HepG2 (cell line): ENCODE data around the gene ANKRD2. TPM values are rescaled to one million over a fixed set of nuclear protein-coding genes. Genes with fewer than 3 reads are reported as not detected.

Experiments
- ATAC-seq: fragments of 200-7000 bp; cut with Tn5 transposase; 3 replicates; pipeline ENCODE4 v1.9.1; 2020; ENCODE audit warnings: mild to moderate bottlenecking, moderate library complexity
- BruUV-seq: library from RNA; stranded (reverse); fragments of 400-500 nt; replicated peaks from 2 replicates; lab custom pipeline; 2021; lab: Mats Ljungman, UMichigan
- CTCF ChIA-PET: fragments of 300-600 bp; formaldehyde crosslinking; extraction: SDS; loops from one replicate; lab custom pipeline; 2021; ENCODE audit warnings: low total read pairs, inconsistent platforms, low intra/inter-chr PET ratio; lab: Yijun Ruan, JAX
- POLR2A ChIA-PET: fragments of 350-600 bp; sonication (Branson Sonifier 250); formaldehyde crosslinking; loops from one replicate; lab custom pipeline; 2020; ENCODE audit warnings: antibody characterized with exemption, inconsistent platforms; lab: Yijun Ruan, JAX
- DNase-seq: peaks from one replicate; pipeline ENCODE4 v3.0.0-alpha.2; 2015; ENCODE audit warnings: low spot score
- FAIRE-seq: peaks from 3 replicates; lab custom pipeline; 2011; peaks lifted over from hg19 to GRCh38; lab: Jason Lieb, UNC
- H2AFZ ChIP-seq: one replicate; pipeline ENCODE4 v1.6.1; 2011; ENCODE audit warnings: low read length, inconsistent platforms
- H3K27ac ChIP-seq: fragments of 300-600 bp; 3 replicates; pipeline ENCODE4 v1.8.0; 2011; ENCODE audit warnings: mixed run types, mild to moderate bottlenecking, mixed read lengths, low read length, inconsistent platforms; ENCODE audit not compliant: insufficient read depth; ENCODE audit errors: extremely low read length
- H3K27me3 ChIP-seq, 2 experiments: fragments of 200-600 bp in 1 of 2; 2 replicates in 1 of 2; 3 replicates in 1 of 2; pipeline versions ENCODE4 v1.6.0 to v1.8.0; 2011; ENCODE audit warnings: low read length in 2 of 2, mild to moderate bottlenecking in 2 of 2, moderate library complexity in 2 of 2, inconsistent platforms in 1 of 2; ENCODE audit not compliant: insufficient read depth in 2 of 2, control insufficient read depth in 1 of 2
- H3K36me3 ChIP-seq, 2 experiments: fragments of 200-600 bp in 1 of 2; replicated peaks in 1 of 2; 2 replicates in 1 of 2; 3 replicates in 1 of 2; pipeline versions ENCODE4 v1.5.1 to v1.8.0; 2011; ENCODE audit warnings: low read length in 2 of 2, inconsistent platforms in 1 of 2; ENCODE audit not compliant: insufficient read depth in 2 of 2, control insufficient read depth in 1 of 2
- H3K4me1 ChIP-seq: 2 replicates; pipeline ENCODE4 v1.5.1; 2012; ENCODE audit warnings: low read length, inconsistent platforms; ENCODE audit not compliant: insufficient read depth
- H3K4me2 ChIP-seq: 2 replicates; pipeline ENCODE4 v1.6.0; 2011; ENCODE audit warnings: low read depth, low read length, inconsistent platforms
- H3K4me3 ChIP-seq, 3 experiments: fragments of 200-600 bp in 1 of 3; sonication (generic), shearing (Covaris generic) in 1 of 3; replicated peaks in 1 of 3; 2 replicates each; pipeline ENCODE4 v1.5.1; 2011 to 2016; ENCODE audit warnings: low read length in 3 of 3, inconsistent platforms in 2 of 3, low read depth in 2 of 3, mild to moderate bottlenecking in 2 of 3, control low read depth in 1 of 3, mixed read lengths in 1 of 3; ENCODE audit not compliant: insufficient read depth in 1 of 3
- H3K79me2 ChIP-seq: one replicate; pipeline ENCODE4 v1.6.1; 2011; ENCODE audit warnings: low read length, inconsistent platforms; ENCODE audit not compliant: insufficient read depth
- H3K9ac ChIP-seq: 2 replicates; pipeline ENCODE4 v1.6.0; 2011; ENCODE audit warnings: mild to moderate bottlenecking, low read depth, low read length, inconsistent platforms; ENCODE audit not compliant: insufficient read depth
- H3K9me3 ChIP-seq: 2 replicates; pipeline ENCODE4 v1.5.1; 2012; ENCODE audit warnings: mild to moderate bottlenecking, low read length
- H4K20me1 ChIP-seq: 2 replicates; pipeline ENCODE4 v1.6.0; 2011; ENCODE audit warnings: inconsistent platforms, mild to moderate bottlenecking, low read length, moderate library complexity; ENCODE audit not compliant: insufficient read depth
- ARNT2 ChIP-seq: sonication (generic); formaldehyde crosslinking; IDR thresholded peaks from 2 replicates; pipeline ENCODE4 v1.8.0; 2022; ENCODE audit warnings: mild to moderate bottlenecking, low read depth, missing genetic modification reagents, moderate library complexity
- DR1 ChIP-seq: sonication (generic); formaldehyde crosslinking; IDR thresholded peaks from 2 replicates; pipeline ENCODE4 v1.8.0; 2021; ENCODE audit warnings: mild to moderate bottlenecking, missing genetic modification reagents, inconsistent platforms
- FOXO4 ChIP-seq: sonication (generic); formaldehyde crosslinking; conservative IDR thresholded peaks from 2 replicates; pipeline ENCODE4 v1.8.1; 2023; ENCODE audit warnings: missing genetic modification reagents
- MNT ChIP-seq: fragments of 450-650 bp; IDR thresholded peaks from 2 replicates; pipeline ENCODE4 v1.6.1; 2016
- ZBTB33 ChIP-seq: sonication (generic); formaldehyde crosslinking; IDR thresholded peaks from 2 replicates; pipeline ENCODE4 v1.4.0; 2020; ENCODE audit warnings: missing genetic modification reagents
- ZNF615 ChIP-seq: sonication (generic); formaldehyde crosslinking; IDR thresholded peaks from 2 replicates; pipeline ENCODE4 v1.5.0; 2020; ENCODE audit warnings: mild to moderate bottlenecking, missing genetic modification reagents, borderline replicate concordance
- ZNF746 ChIP-seq: sonication (generic); formaldehyde crosslinking; IDR thresholded peaks from 2 replicates; pipeline ENCODE4 v1.8.0; 2022; ENCODE audit warnings: mild to moderate bottlenecking, missing genetic modification reagents
- ZSCAN31 ChIP-seq: sonication (generic); formaldehyde crosslinking; IDR thresholded peaks from 2 replicates; pipeline ENCODE4 v1.5.0; 2020; ENCODE audit warnings: low read depth, mild to moderate bottlenecking, missing genetic modification reagents
- WGBS: methylation state at CpG from one replicate; pipeline ENCODE4 v1.1.6; 2017; ENCODE audit warnings: low lambda C conversion rate; 5-methylcytosine and 5-hydroxymethylcytosine counted together
- in situ Hi-C: cut with HindIII; loops from 2 replicates; pipeline ENCODE4 v1.10.0; 2017; ENCODE audit warnings: low pct_unique_long_range_greater_than_20kb; ENCODE audit not compliant: extremely low pct_ligation_motif_present
- intact Hi-C: fragments of 100-400 bp; cut with micrococcal nuclease; formaldehyde crosslinking; loops from one replicate; pipeline ENCODE4 v1.10.0; 2022; ENCODE audit not compliant: unreplicated experiment
- polyA plus RNA-seq, 8 experiments: library from polyadenylated mRNA; depleted of rRNA in 3 of 8; stranded (reverse) in 7 of 8; unstranded in 1 of 8; fragments of >200 nt; fragmentation: Illumina TruSeq in 4 of 8; extraction: Trizol in 4 of 8; gene quantifications; 2 replicates each; pipeline versions ENCODE4 v1.2.1 to v1.2.3, GENCODE V29; 2011 to 2016; ENCODE audit warnings: low read depth in 4 of 8, missing spikeins in 1 of 8, mixed read lengths in 1 of 8; ENCODE audit not compliant: insufficient read depth in 1 of 8
- total RNA-seq, 5 experiments: library from RNA; depleted of rRNA; stranded (reverse); fragments of >200 nt; fragmentation: Illumina TruSeq; extraction: Trizol; gene quantifications; 2 replicates each; pipeline ENCODE4 v1.2.3, GENCODE V29; 2016; ENCODE audit warnings: low read depth in 1 of 5

ANKRD2 gene
- total and polyA plus RNA-seq, 2 of the 13 experiments (the other 11 are each of a cell fraction or from before 2014, with no cell fraction given), result not detected

- TF ChIP-seq ZSCAN31 (CRISPR knock-in tag) (no peak), ZNF615 (CRISPR knock-in tag) (no peak), ZNF746 (CRISPR knock-in tag) (no peak), FOXO4 (CRISPR knock-in tag) (no peak), DR1 (CRISPR knock-in tag) (no peak)
- TF ChIP-seq, all 625 proteins: peak for 2
Observed at GRCh38 chr10:97580421-97581367, 8.1 kb downstream of the ANKRD2 start (continued).

- no peak overlapping the region for H3K27ac ChIP-seq
- no peak overlapping the region for H3K4me3 ChIP-seq
- H3K9me3 ChIP-seq, result no peaks in the 10 kb centered on the region
- ATAC-seq (no peak), FAIRE-seq (no peak), DNase-seq (no peak)
- H3K79me2 ChIP-seq, result peaks cover 3% of the 10 kb centered on the region
- in situ Hi-C loops, result no loop called here
- peaks cover 0 to 12% of the 10 kb centered on the region in 2 experiments; a peak in 1 of 5 replicates for H3K27me3 ChIP-seq
- WGBS, result no CpG with 5 or more reads among the region's 8 CpGs
- BruUV-seq, result no TSS peak
- ChIA-PET CTCF (no interaction called here), POLR2A (no interaction called here)
- peaks cover 39% of the 10 kb centered on the region for H3K4me1 ChIP-seq
- H3K4me2 ChIP-seq, result no peak overlapping the region
- H3K36me3 ChIP-seq, result no peaks in the 10 kb centered on the region
- H3K9ac ChIP-seq, result no peak overlapping the region
- intact Hi-C loops, result no loop called here
- no peak overlapping the region for H2AFZ ChIP-seq
- TF ChIP-seq ZBTB33 (CRISPR knock-in tag) (no peak), MNT (peak; percentile 60), ARNT2 (CRISPR knock-in tag) (no peak)
- no peaks in the 10 kb centered on the region for H4K20me1 ChIP-seq
Observed at GRCh38 chr10:97582169-97582568, 9.6 kb downstream of the ANKRD2 start.
